HG03159 (cell line): ENCODE measurements around the gene SDR39U1.
A peak's percentile ranks its signal among the peaks of the same experiment; 100 is the strongest.

Experiments used
- ATAC-seq: cut with Tn5 transposase; IDR thresholded peaks from one replicate; pipeline ENCODE4 v1.9.1; 2021; ENCODE audit warnings: mild to moderate bottlenecking, moderate library complexity; ENCODE audit not compliant: unreplicated experiment

The SDR39U1 gene

DNA sequence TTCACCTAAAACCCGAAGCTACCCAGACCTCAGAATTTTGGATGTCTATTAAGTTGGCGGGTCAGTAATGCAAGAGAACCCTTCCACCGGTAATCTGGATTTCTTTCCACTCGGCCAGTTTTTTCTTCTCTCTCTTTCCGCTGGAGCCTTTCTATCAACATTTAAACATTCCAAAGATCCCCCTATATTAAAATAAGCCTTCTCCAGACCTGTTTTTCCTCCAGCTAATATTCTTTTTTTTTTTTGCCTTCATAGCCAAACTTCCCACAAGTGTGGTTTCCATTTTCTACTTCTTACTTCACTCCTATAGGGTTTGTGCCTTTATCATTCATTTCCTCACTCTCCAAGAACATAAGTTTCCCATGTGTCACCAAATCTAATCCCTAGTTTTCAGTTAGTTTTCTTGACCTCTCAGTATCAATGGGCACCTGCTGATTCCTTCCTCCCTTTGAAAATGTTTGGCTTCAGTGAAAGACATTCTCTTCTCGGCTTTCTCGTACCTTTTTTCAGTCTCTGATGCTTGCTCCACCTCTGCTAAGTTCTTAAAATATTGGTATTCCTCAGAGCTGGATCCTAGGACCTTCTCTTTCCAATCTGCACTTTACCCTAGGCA lies 583 bp upstream of the SDR39U1 start:
- no peak for ATAC-seq

DNA sequence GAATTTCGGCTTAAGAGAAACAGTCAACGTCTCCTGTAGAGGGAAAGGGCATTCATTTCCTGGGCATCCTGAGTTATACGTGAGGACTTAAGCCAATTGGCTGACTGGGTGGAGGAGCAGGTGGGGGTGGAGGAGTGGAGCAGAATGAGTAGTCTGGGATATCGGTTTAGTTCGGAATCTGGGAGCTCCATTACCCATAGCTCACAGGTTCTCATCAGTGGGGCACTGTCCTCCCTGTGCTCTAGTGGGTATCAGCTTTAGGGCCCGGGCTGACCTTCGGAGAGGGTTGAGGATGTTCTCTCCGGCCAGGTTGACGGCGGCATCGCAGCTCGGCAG lies 704 bp downstream of the SDR39U1 start:
- no peak for ATAC-seq

DNA sequence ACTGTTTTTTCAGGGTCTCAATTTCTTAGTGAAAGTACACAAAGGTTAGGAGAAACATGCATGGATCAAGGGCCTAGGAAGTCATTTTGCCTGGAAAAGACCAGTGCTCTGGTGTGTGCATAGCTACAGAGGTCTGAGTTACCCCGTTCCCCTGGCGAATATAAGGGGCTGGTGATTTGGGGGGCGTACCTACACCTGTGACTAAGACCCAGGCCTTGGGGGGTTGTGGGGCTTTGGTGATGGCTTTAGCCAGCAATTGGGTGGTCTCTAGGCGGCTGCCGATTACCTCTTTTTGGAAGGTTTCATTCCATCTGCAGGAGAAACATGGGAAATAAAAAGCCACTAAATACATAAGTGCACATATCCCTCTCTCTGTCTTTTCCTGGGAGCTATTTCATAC lies 1.1 kb downstream of the SDR39U1 start:
- ATAC-seq: no peak

DNA sequence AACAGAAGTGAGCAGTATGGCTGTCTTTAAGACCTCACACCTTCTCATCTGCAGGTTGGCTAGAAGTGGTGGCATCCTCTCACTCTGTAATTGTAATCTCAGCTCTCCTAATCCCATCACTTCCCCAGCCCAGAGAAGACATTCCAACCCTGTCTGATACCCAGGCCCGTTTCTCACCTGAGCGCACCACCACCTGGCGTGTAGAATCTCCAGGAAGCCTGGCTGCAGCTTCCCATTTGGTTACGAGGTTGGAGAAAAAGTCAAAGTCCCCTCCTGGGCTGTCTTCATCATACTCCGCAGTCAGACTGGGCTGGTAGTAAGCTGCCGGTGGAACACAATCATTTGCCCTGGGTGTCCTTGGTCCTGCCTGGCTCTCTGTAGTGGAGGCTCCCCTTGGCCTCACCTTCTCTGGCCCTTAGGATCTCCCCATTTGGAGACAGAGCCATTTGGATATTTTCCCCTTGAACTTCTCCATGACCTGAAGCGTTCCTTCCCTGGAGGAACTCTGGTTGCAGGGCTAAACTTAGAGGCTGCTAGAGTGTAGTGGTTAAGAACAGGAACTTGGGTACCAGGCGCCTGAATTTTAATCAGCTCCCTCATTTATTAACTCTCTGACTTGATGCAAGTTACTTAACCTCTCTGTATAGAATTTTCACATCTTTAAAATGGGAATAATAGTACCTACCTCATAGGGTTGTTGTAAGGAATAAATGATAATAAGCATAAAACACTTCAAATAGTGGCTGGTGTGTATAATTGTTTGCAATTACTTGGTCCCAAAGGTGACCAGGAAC lies 1.8 kb downstream of the SDR39U1 start:
- ATAC-seq: no peak

DNA sequence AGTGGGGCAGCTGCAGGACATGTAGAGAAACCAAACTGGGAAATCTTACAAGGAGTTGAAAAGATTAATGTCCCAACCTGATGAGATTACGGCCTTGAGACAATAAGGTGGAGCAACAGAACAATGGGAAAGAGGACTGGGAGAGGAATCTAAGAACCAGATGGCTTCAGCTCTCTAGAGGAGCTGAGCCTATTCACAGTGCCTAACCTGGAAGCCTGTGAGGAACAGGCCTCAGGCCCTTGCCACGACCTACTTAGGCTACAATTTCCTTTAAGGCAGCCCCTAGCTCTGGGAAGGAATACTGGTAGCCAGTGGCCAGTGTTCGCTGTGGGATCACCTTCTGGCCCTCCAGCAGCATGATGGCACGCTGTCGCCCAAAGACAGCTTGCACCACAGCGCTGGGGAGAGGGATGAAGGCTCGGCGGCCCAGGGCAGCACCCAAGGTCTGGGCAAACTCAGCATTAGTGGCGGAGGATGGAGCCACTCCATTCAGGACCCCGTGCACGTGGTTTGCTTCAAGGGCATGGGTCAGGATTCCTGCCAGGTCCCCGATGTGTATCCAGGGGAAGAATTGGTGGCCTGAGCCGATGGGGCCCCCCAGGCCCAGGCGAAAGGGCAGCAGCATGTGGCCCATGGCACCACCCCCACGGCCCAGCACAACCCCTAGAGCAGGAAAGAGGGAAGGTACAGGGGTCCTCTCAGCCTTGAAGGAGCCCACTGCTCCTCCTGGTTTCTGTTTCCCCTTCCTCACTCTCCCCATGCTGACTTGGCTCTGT lies 2.6 kb downstream of the SDR39U1 start:
- no peak for ATAC-seq

DNA sequence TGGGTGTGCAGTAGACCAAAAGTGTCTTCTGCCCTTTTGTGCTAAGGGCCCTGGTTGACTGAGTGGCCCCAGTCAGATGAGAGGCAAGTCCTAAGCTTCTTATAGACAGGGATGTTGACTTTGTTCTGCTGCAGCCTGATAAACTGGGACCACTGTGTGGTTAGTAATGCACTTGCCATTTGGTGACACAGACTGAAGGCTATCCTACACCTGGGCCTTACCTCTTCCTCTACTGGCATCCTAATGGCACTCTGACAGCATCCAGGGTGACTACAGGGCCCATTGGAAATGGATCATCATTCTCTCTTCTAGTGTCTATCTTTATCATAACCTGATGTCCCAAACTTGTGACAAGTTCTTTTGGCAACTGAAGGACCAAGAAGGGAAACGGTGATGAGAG lies 3.3 kb downstream of the SDR39U1 start:
- no peak for ATAC-seq

DNA sequence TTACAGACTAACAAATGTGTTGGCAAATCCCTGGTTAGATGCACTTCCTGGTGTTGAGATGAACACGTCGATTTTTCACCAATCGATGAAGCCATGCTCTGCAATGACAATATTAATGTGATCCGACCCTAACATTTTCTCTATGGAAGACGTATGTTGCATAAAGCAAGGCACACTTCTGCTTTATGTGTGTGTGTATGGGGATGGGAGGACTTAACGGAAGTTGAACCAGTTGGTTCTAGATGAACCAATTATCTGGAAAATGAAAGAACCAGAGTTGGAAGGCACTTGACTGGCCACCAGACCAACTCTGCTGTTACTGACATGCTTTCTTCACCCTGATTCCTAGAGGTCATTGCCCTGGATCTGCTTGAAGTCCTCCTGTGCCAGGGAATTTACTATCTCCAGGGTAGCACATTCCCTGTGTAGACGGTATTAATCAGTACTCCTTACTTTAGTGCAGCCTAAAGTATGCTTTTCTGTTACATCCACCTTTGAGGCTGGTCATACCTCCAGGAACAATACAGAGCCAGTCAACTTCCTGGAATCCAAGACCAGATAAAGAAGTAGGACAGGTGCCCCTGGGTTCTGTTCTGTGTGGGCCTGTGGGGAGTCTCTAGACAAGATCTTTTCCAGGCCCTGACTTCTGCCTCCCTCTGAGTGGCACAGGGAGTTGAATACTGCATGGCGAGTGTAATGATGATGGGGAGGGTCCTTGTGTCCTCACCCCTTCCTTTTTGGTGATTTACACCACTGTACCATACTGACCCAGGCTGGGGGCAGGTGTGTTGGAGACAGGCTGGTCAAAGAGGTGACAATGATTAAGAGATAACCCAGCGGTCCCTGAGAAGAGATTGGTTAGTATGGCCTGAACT lies 4.1 kb downstream of the SDR39U1 start:
- no peak for ATAC-seq

DNA sequence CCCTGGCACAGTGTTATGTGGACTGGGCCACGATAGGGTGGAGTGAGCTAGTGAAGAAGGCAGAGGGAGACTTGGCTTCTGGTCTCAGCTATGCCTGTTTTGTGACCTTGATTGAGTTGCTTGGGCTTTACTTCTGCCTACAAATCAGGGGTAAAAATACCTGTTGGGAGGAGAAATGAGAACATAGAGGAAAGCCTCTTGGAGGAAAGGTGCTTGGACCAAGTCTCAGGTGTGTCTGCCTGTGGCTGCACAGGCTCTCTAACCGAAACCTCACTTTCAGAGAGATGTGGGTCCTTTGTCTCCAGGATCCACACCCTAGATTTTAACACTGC lies 4.9 kb downstream of the SDR39U1 start:
- no peak for ATAC-seq

DNA sequence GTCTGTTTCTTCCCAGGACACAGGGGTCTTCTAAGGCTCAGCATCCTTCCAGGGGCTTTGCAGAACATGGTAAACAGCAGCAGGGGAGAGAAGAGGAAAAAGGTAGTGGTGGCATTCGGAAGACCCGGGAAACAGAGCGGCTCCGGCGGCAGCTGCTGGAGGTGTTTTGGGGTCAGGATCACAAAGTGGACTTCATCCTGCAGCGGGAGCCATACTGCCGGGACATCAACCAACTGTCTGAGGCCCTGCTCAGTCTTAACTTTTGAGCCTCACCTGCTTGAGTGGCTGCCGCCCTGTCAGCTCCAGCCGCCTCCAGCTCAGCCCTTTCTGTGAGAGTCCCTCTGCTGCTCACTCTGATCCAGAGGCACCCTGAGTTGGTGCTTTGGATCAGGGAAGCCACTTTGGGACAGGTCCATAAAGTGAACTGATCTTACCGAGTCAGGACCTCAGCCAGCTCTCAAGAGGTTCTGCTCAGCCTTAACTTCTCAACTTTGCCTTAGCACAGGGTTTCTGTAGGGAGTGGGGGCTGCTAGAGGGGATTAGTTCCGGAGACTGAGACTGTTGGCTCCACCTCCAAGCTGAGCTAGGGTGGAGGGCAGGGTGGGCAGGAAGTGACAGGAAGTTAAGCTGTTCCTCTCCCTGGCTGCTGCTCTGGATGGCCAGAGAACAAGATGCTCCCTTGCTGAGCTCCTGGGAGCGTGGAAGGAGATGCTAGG lies 5.4 kb downstream of the SDR39U1 start:
- ATAC-seq: no peak

DNA sequence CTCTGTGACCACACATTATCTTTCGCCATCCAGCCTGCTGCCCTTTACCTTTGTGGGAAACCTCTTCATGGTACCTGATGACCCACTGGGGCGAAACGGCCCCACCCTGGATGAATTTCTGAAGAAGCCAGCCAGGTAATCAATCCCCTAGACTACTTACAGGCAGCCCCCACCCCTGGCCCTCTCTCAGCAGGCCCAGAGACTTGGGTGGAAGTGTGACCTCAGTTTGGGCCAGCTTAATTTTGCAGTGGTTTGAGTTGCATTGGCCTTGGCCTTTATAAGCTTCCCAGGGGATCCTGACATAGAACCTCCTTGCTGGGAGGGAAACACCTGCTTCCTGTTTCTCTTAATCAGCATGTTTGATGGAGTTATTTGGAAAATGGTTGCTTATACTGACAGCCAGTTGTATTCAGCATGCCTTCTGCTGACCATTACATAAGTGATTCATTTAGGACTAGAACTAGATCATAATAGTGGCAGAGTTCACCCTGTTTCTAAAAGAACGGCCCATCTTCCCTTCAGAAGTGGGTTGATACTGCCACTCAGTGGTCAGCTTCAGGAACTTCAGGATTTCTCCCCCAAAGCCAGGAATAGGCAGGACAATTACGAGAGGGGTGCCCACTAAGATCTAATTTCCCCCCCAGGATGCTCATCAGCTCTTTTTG lies 6.1 kb downstream of the SDR39U1 start:
- peak; percentile 46 for ATAC-seq

DNA sequence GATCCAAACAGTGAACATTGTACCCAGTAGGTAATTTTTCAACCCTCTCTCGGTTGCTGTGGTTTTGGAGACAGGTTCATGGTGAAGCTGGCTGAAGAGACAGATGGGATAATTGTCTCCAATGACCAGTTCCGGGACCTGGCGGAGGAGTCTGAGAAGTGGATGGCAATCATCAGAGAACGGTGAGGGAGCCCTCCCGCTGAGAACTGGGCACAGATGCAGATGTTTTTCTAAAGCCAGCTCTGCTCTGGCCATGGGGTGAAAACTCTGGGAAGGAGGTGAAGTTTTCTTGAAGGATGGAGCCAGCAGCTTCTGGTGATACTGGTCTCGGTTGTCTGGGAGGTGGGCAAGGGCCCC lies 6.6 kb downstream of the SDR39U1 start:
- no peak for ATAC-seq

DNA sequence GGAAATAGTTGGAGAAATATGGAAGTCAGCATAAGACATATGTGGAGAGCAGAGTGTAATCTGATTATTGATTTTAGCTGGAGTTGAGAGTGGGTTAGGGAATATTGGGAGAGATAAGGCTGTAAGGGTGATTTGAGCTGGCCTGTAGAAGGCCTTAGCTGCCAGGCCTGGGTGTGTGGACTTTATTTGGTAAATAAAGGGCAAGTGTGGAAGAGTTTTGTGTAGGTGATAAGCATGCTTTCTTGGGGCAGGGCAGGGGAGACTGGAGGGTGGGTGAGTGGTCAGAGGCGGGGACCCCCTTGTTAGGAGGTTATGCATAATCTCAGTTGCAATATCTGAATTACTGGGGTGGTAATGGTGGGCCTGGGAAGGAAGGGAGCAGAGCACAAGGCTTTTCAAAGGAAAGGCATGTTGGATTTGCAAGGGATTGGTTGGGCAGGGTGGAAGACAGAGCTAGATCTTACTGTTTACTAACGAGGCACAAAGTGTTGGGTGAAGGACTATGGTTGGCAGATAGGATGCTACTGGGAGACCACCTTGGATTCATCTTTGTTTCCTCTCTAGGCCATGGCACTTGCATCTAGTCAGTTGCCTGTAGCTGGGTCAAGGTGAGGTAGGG lies 7.3 kb downstream of the SDR39U1 start:
- no peak for ATAC-seq

DNA sequence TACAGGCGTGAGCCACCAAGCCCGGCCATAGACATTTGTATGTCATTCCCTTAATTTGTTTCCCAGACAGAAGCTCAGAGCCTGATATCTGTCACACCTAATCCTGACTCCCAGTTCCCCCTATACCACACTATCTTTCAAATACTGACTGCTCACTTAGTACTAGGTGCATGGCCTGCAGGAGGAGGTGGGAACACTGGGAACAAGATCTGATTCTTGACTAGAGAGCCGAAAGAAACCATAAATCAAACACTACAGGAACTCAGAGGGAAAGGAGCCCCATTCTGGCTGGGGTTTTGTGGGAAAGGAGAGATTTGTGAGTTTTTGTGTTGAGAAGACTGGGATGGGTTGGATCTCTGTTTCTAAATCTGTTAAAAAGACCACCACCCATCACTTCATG lies 7.9 kb downstream of the SDR39U1 start:
- ATAC-seq: no peak

DNA sequence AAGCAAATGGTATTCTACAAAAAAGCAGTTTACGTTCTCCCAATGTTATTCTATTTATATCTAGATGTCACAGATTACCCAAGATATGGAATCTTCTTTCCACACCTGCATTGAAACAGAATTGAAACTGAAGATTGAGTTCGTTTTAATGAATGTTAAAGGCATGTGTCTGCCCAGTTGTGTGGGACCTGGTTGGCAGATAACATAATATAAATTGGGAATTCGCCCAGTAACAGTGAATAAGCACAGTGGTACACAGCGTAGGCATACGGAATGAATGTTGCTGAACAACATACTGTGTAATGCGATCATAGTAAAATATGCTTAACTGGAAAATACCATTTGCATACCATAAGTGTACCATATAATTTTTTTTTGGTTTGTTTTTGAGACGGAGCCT lies 8.5 kb downstream of the SDR39U1 start:
- no peak for ATAC-seq

DNA sequence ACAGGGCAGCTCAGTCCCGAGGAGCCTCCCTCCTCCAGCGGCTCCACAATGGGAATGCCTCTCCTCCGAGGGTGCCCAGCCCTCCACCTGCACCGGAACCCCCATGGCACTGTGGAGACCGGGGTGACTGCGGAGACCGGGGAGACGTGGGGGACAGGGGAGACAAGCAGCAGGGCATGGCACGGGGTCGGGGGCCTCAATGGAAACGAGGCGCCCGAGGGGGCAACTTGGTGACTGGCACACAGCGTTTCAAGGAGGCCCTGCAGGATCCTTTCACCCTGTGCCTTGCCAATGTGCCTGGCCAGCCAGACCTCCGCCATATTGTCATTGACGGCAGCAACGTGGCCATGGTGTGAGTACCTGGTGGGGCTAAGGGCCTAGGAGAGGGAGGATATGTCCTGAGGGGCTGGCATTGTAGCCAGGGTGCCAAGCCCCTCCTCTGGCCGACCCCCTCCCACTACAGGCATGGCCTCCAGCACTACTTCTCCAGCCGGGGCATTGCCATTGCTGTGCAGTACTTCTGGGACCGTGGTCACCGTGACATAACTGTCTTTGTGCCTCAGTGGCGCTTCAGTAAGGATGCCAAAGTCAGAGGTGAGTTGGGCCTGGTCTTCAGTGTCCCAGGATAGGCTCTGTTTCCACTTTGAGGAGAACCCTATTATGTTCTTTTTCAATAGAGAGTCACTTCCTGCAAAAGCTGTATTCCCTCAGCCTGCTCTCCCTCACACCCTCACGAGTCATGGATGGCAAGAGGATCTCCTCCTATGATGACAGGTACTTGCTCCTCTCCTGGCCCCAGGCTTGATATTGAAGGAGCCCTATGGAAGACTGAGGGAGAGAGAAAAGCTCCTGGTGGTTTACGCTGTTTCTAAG lies 10.1 kb downstream of the SDR39U1 start:
- no peak for ATAC-seq

DNA sequence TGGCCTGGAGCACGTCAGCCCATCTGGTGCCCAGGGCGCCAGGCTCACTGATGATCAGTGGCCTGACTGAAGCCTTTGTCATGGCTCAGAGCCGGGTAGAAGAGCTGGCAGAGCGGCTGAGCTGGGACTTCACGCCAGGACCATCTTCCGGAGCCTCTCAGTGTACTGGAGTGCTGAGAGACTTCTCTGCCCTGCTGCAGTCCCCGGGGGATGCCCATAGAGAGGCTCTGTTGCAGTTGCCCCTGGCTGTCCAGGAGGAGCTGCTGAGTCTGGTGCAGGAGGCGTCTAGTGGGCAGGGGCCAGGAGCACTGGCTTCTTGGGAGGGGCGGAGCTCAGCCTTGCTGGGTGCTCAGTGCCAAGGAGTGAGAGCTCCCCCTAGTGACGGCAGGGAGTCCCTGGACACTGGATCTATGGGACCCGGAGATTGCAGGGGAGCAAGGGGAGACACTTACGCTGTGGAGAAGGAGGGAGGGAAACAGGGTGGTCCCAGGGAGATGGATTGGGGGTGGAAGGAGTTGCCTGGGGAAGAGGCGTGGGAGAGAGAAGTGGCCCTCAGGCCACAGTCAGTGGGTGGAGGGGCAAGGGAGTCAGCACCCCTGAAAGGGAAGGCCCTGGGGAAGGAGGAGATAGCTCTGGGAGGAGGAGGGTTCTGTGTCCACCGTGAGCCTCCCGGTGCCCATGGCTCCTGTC lies 10.9 kb downstream of the SDR39U1 start:
- ATAC-seq: peak; percentile 48

DNA sequence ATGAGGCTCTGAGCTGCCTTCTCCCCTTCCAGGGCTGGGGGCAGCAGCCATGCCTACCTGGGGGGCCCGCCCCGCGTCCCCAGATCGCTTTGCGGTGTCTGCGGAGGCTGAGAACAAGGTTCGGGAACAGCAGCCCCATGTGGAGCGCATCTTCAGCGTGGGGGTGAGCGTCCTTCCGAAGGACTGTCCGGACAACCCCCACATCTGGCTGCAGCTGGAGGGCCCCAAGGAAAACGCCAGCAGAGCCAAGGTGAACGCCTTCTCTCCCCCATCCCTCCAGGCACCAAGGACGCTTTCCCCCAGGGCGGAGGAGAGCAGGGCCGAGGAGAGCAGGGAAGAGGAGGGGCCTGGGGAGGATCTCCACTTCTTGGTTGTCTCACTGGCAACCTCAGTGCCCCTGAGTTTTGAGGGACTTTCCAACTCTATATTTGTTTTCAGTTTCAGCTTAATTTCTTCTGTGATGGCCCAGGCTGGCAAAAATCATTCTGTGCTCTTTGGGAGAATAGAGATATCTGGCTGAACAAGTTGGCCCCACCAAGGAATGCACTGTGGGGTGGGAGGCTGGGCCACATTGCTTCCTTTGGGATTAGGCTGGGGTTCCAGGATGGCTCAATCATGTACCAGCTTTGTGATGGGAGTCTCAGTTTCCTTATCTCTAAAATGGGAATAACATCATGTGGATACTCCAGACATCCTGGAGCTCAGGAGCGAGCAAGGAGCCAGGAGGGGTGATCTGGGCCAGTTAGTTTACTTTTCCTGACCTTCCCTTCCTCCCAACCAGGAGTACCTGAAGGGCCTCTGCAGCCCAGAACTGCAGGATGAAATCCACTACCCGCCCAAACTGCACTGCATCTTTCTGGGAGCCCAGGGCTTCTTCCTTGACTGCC lies 11.7 kb downstream of the SDR39U1 start:
- peak; percentile 38 for ATAC-seq
